Neuron (in vitro differentiated cells): Measurements from ENCODE around the gene AMOT.

Experiments
- H2AFZ ChIP-seq: one replicate; pipeline ENCODE4 v1.6.1; 2013; ENCODE audit warnings: low read depth, mild to moderate bottlenecking, inconsistent platforms, low read length, moderate library complexity
- H3K27me3 ChIP-seq: one replicate; pipeline ENCODE4 v1.6.1; 2013; ENCODE audit warnings: low read length; ENCODE audit not compliant: insufficient read depth
- H3K36me3 ChIP-seq: one replicate; pipeline ENCODE4 v1.6.1; 2013; ENCODE audit warnings: low read length; ENCODE audit not compliant: insufficient read depth
- H3K4me1 ChIP-seq: one replicate; pipeline ENCODE4 v1.6.1; 2013; ENCODE audit warnings: low read length; ENCODE audit not compliant: insufficient read depth
- H3K4me3 ChIP-seq: 2 replicates; pipeline ENCODE4 v1.5.1; 2013; ENCODE audit warnings: mild to moderate bottlenecking, low read length, moderate library complexity
- H3K9me3 ChIP-seq: one replicate; pipeline ENCODE4 v1.6.1; 2013; ENCODE audit warnings: low read length

Gene AMOT

DNA sequence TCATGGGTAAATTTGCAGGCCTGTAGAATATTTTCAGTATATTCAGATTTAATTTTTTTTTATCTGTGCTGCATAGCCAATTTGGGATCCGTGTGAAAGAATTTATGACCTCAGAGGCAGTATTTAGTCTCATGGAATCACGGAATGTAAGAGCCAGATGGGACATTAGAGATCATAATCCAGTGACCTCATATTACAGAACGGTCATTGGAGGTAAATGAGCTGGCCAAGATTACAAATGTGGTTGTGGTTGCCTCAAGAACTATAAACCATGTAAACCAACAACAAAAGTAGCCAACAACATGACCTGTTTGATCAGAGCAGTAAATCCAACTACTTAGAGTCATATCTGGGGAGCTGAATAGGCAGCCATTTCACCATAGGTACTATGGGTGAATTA is 71.6 kb downstream of the AMOT start:
- Histone ChIP-seq H3K9me3 (no peaks in the 10 kb centered on the region), H3K36me3 (peaks cover under 1% of the 10 kb centered on the region), H3K4me3 (no peak overlapping the region), H2AFZ (no peak overlapping the region), H3K27me3 (no peaks in the 10 kb centered on the region), H3K4me1 (no peaks in the 10 kb centered on the region)

GRCh38 chrX:112768563-112768962 is 72.1 kb downstream of the AMOT start:
- Histone ChIP-seq H3K9me3 (no peaks in the 10 kb centered on the region), H3K36me3 (no peaks in the 10 kb centered on the region), H3K4me3 (no peak overlapping the region), H3K4me1 (no peaks in the 10 kb centered on the region), H2AFZ (no peak overlapping the region), H3K27me3 (no peaks in the 10 kb centered on the region)

GRCh38 chrX:112766774-112767173 is 73.9 kb downstream of the AMOT start:
- no peaks in the 10 kb centered on the region for H3K4me1 ChIP-seq
- no peaks in the 10 kb centered on the region for H3K9me3 ChIP-seq
- H3K36me3 ChIP-seq = no peaks in the 10 kb centered on the region
- H3K27me3 ChIP-seq = no peaks in the 10 kb centered on the region
- H2AFZ ChIP-seq = no peak overlapping the region
- no peak overlapping the region for H3K4me3 ChIP-seq

GRCh38 chrX:112761242-112762207 is 79.1 kb downstream of the AMOT start:
- H3K4me1 ChIP-seq = no peaks in the 10 kb centered on the region

DNA sequence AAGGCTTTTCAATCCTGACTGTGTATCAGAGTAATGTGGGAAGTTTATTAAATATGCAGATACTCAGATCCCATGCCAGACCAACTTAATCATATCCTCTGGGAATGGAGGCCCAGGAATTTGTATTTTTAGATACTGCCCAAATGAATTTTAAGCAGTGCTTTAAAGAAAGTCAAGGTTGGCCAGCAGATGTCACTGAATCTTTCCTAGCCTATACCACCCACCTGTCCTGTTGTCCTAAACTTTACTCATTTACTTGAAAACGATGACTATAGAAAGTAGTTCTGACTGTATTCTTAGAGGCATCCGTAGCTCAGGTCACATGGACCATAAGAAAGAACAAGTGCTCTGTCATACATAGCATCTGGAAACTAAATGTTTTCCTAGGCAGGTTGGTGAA is 79.9 kb downstream of the AMOT start:
- H3K36me3 ChIP-seq = no peaks in the 10 kb centered on the region
- no peaks in the 10 kb centered on the region for H3K9me3 ChIP-seq
- H2AFZ ChIP-seq = no peak overlapping the region
- H3K4me1 ChIP-seq = no peaks in the 10 kb centered on the region
- H3K4me3 ChIP-seq = no peak overlapping the region
- no peaks in the 10 kb centered on the region for H3K27me3 ChIP-seq

More at GRCh38 chrX:112761242-112762207, 79.1 kb downstream of the AMOT start:
- Histone ChIP-seq H3K4me3 (no peak overlapping the region), H3K9me3 (no peaks in the 10 kb centered on the region), H3K27me3 (no peaks in the 10 kb centered on the region), H3K36me3 (no peaks in the 10 kb centered on the region), H2AFZ (no peak overlapping the region)

- no peaks in the 10 kb centered on the region for H3K9me3 ChIP-seq
- H3K27me3 ChIP-seq = no peaks in the 10 kb centered on the region
- no peak overlapping the region for H2AFZ ChIP-seq
- H3K4me3 ChIP-seq = no peak overlapping the region
- H3K36me3 ChIP-seq = no peaks in the 10 kb centered on the region
- H3K4me1 ChIP-seq = no peaks in the 10 kb centered on the region
Measured at GRCh38 chrX:112759966-112760365, 80.7 kb downstream of the AMOT start.

- no peaks in the 10 kb centered on the region for H3K27me3 ChIP-seq
- no peaks in the 10 kb centered on the region for H3K9me3 ChIP-seq
- H3K4me1 ChIP-seq = no peaks in the 10 kb centered on the region
- H3K36me3 ChIP-seq = no peaks in the 10 kb centered on the region
- no peak overlapping the region for H3K4me3 ChIP-seq
- no peak overlapping the region for H2AFZ ChIP-seq
Measured at GRCh38 chrX:112759512-112759911, 81.1 kb downstream of the AMOT start.

DNA sequence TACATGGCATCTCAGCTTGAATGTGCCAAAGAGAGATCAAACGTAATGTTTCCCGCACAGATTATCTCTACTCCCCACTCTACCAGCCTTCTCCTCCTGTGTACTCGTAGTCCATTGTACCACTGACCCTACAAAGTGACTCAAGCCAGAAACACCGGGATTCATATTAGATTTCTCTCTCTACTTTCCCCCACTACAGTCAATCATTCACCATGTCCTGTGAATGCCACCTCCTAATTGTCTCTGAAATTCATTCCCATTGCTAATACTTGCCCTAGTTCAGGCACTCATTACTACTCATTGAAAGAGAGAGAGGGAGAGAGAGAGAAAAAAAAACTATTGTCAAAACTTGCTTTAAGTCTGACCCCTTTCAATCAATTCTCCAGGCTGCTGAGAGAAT is 82.7 kb downstream of the AMOT start:
- H3K9me3 ChIP-seq = no peaks in the 10 kb centered on the region
- no peaks in the 10 kb centered on the region for H3K27me3 ChIP-seq
- no peaks in the 10 kb centered on the region for H3K4me1 ChIP-seq
- H3K4me3 ChIP-seq = no peak overlapping the region
- H2AFZ ChIP-seq = no peak overlapping the region
- H3K36me3 ChIP-seq = no peaks in the 10 kb centered on the region

DNA sequence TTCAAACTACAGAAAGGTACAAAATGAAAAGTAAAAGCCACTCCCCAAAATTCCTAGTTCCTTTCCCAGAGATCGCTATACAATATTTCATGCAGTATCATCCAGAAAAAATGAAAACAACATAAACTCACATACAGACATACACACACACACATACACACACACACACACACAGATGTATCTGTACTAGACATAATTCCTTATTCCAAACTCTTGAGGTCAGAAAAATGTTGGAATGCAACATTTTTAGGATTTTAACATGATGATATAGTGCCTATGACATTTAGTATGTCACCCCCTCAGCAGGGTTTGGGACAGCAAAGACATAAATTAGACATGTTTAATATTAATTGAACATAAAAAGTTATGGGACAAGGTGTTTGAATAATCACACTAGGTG is 87.5 kb downstream of the AMOT start:
- H3K27me3 ChIP-seq = no peaks in the 10 kb centered on the region
- H3K4me1 ChIP-seq = no peaks in the 10 kb centered on the region
- H3K4me3 ChIP-seq = no peak overlapping the region
- H3K9me3 ChIP-seq = no peaks in the 10 kb centered on the region
- H3K36me3 ChIP-seq = no peaks in the 10 kb centered on the region
- H2AFZ ChIP-seq = no peak overlapping the region

- peaks cover 2% of the 10 kb centered on the region for H3K27me3 ChIP-seq
- no peaks in the 10 kb centered on the region for H3K4me1 ChIP-seq
- no peaks in the 10 kb centered on the region for H3K9me3 ChIP-seq
- no peak overlapping the region for H2AFZ ChIP-seq
- H3K4me3 ChIP-seq = no peak overlapping the region
- no peaks in the 10 kb centered on the region for H3K36me3 ChIP-seq
Measured at GRCh38 chrX:112751076-112751475, 89.6 kb downstream of the AMOT start.

GRCh38 chrX:112746812-112747595 is 93.6 kb downstream of the AMOT start:
- Histone ChIP-seq H3K36me3 (no peaks in the 10 kb centered on the region), H3K27me3 (peaks cover 2% of the 10 kb centered on the region), H3K4me3 (no peak overlapping the region), H3K9me3 (no peaks in the 10 kb centered on the region), H2AFZ (no peak overlapping the region), H3K4me1 (peaks cover 9% of the 10 kb centered on the region)

GRCh38 chrX:112738347-112739033 is 102.1 kb downstream of the AMOT start:
- Histone ChIP-seq H3K4me1 (peaks cover 2% of the 10 kb centered on the region), H3K4me3 (no peak overlapping the region), H2AFZ (no peak overlapping the region), H3K9me3 (no peaks in the 10 kb centered on the region), H3K27me3 (no peaks in the 10 kb centered on the region), H3K36me3 (no peaks in the 10 kb centered on the region)

DNA sequence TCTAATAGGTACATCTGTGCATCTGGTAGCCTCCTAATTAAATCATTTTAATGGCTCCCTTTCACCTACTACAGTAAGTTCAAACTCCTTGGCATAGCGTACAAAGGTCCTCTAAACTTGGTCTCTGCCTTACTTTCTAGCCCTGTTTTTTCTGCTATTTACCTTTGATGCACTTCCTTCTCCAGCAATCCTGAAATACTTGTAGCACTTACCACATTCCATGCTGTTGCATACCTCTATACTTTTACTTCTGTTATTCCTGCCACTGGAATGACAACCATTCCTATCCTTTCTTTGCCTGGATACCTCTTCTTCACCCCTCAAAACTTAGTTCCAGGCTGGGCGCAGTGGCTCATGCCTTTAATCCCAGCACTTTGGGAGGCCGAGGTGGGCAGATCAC is 104.3 kb downstream of the AMOT start:
- no peak overlapping the region for H3K4me3 ChIP-seq
- H3K4me1 ChIP-seq = no peaks in the 10 kb centered on the region
- no peaks in the 10 kb centered on the region for H3K36me3 ChIP-seq
- no peaks in the 10 kb centered on the region for H3K27me3 ChIP-seq
- no peak overlapping the region for H2AFZ ChIP-seq
- no peaks in the 10 kb centered on the region for H3K9me3 ChIP-seq
